GM18498 (cell line): ENCODE data around the gene PDYN.

Experiments used
- ATAC-seq: cut with Tn5 transposase; IDR thresholded peaks from one replicate; pipeline ENCODE4 v1.9.1; 2021; ENCODE audit warnings: mild to moderate bottlenecking, moderate library complexity; ENCODE audit not compliant: unreplicated experiment

PDYN gene

DNA sequence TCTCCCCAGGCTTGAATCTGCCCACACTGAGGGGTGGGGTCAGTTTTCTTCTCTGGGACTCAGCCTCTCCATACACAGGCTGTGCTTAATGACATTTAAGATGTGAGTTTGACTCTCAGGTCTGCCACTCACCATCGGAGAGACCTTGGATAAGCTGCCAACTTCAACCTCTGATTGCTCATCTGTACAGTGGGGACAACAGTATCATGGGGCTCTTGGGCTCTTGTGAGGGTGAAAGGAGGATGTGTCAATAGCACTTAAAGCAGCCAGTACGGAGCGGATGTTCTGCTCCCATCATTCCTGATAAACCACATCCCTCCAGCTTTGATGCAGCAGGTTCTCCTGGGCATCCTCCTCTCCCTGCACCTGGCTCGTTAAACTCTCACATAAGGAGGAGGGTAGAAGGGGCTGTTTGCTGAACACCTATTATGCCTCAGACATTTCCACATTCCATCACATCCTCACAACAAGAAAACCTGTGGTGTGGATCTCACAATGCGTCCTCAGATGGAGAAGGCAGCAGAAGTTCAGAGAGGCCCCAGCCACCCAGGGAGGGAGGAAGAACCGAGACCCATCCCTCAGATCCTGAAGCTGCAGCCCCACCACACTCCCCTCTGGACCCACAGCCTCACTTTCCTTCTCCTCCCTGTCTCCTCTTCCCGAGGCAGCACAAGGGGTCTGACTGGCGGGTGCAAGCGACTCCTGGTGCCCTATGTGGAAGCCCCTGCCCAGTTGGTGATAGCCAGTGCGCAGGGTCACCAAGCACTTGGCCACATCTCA lies 1.9 kb upstream of the PDYN start:
- ATAC-seq: no peak

DNA sequence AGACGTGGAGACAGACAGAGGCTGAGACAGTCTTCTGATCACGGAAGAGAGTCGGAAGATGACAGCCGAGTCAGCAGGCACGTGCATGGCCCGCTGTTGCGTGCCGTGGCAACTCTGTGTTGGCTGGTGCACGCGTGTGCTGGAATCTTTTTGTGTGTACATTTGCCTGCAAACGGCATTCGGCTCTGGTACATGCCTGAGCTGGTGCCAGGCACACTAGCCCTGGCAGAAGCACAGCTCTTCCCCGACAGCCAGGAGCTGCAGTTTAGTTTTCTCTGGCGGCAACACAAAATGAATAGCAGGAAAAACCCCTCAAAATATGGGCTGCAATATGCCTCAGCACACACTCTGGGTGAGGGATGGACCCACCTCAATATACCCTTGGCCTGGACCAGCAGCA lies 769 bp upstream of the PDYN start:
- ATAC-seq: no peak

DNA sequence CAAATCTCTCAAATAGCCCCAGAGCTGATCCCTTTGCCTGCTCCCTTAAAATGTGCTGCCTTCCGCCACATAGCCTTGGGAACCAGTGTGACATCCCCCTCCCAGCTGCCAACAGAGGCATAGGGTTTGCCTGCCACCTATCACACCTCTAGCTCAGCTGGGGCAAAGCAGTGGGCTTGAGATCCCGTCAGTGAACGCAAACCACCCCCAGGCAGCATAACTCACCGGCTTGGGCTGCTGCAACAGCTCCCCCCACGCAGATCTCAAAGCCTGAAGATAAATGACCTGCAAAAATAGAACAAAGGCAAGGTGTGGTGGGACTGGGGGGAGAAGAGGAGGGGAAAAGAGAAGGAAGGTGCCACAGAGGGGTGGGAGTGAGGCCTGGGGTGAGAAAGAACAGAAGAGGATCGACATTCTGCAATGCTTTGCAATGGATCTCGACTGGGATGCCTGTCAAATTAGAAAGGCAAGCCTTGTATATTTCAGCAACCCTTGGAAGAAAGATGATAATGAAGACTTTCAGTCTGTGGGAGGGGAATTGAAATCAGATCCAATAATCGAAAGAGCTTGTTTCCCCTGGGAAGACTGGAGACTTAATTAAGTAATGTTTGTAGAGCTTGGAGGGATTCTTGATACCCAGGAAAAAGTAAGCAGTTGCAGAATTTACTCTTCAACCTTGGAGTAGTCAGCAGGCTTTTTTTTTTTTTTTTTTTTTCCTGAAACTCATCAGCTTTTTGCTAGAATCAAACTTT lies 1.3 kb downstream of the PDYN start:
- no peak for ATAC-seq

DNA sequence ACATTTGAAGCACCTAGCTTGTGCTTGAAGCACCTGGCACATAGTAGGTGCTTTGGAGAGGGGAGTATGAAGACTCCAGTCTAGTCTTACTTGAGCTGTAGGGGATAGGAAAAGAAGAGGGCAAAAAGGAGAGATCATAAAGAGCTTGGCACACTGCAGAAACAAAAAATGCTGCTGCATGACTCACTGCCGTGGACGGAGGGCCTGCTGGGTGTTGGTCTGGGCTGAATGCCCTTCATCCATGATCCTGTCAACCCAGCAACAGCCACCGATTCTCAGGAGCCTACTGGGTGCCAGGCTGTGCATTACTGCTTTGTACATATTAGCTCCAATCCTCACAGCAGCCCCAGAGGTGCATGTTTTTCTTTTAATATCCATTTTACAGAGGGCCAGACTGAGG lies 6.0 kb downstream of the PDYN start:
- no peak for ATAC-seq

DNA sequence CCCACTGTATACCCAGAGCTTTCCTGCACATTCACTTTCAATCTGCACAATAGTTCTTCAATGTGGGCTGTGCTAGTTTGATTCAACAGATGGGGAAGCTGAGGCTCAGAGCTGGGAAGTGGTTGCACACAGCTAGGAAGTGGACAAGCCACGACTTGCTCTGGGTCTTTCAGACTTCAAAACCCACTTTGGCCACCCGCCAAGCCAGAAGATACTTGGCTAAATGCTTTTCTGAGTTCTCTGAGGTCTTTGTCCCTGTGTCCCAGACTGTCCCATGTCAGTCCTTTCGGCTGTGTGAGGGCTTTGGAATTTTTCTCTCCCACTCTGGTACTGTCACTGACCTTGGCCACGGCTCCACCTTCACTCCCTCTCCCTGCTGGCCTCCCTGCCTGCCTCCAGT lies 10.6 kb downstream of the PDYN start:
- ATAC-seq: no peak

- no peak for ATAC-seq
Measured at GRCh38 chr20:1982686-1983085, 11.2 kb downstream of the PDYN start.

GRCh38 chr20:1979106-1979778 lies 14.6 kb downstream of the PDYN start:
- no peak for ATAC-seq

DNA sequence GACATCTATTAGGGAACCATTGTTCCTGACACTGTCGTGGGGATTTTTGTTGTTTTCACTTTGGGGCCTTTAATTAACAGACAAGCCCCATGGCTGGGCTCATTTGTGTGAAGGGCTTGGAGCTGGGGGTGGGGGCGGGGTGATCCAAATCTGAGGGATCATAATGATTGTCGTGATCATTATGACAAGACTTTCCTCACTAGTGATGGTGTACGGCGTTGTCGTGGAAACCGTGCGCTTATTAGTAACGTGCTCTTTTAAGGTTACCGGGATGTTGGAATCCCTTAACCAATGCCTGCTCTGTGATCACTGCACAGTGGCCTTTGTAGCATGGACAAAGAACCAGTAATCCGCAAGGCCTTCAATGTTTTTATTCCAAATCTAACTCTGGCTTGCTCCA lies 18.6 kb downstream of the PDYN start:
- no peak for ATAC-seq

DNA sequence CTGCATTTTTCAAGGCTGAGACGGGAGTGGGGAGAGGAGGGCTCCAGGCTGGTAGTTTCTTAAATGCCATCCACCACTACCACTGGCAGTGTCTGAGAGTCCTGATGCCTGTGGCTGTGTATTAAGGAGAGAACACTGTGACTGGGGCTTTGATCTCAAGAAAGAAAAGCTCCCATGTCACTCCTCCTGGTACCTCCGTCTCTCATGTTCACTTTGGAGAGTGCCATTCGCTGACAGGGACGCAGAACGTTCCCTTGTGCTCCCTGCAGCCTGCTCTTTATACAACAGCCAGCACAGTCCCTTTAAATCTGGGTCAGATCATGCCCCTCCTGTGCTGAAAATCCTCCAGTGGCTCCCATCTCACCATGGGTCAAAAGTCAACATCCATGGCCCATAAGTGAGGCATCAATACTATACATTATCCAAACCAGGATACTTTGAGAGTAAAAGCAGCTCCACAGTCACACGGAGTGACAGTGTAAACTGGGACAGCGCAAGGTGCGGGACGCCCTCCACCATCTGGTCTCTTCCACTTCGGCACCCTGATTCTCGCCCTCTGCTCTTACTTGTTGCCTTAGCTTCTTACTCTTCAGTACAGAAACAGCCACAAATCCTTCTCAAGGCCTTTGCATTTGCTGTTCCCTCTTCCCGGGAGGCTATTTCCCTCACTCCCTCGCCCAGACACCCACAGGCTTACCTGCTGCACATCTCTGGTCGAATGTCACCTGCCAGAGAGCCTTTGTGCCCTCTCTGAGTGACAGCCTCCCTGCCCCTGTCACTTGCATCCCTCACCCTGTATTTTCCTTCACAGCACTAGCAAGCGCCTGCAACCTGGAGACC lies 20.0 kb downstream of the PDYN start:
- no peak for ATAC-seq

DNA sequence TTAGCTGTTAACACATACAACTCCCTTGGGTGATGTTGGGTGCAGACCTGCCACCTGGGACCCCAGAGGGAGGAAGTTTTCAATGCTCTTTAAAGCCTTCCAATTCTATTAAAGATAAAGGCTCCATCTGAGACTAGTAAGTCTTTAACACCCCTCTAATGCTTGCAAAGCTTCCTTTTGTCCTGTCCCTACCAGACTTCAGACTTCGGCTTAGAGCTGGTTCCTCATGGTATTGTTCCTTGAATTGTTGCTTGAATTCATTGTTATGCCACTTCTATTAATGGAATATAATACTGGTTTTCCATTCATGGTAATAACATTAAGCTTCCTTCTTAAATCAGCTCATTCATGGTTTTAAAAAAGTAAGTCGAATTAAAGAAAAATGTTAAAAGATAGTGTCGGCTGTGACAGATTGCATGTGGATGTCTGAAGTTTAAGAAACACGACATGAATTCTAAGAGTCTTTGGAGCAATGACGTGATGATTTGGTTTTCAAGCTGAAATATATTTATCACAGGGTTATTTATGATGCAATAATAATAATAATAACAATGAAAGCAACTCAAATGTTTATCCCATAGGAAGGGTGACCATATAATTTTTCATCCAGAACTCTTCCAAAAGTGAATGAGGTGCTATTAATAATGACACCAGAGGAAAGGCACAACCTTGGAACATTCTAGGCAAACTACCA lies 21.8 kb downstream of the PDYN start:
- ATAC-seq: no peak

DNA sequence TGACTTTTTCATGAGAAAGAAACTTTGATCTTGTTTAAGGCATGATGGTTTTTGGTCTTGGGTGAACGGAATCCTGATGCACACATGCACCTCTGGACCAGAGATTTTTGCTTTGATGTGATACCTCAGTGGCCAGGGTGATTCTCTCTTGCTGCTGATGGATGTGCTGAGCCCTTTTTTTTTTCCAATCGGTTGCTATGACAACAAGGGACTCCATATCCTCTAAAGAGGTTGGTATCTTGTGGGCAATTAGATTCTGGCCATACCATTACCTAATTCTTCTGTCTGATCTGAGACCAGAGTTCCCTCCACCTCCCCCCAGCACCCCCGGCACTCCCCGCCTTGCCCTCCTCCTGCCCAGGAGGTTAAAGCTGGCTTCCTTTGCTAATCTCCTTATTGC lies 24.9 kb downstream of the PDYN start:
- no peak for ATAC-seq

- no peak for ATAC-seq
Measured at GRCh38 chr20:1965520-1966351, 28.1 kb downstream of the PDYN start.

GRCh38 chr20:1964659-1965405 lies 29.0 kb downstream of the PDYN start:
- ATAC-seq: no peak

- ATAC-seq: no peak
Measured at GRCh38 chr20:1964061-1964460, 29.8 kb downstream of the PDYN start.

GRCh38 chr20:1961374-1961773 lies 32.5 kb downstream of the PDYN start:
- no peak for ATAC-seq

DNA sequence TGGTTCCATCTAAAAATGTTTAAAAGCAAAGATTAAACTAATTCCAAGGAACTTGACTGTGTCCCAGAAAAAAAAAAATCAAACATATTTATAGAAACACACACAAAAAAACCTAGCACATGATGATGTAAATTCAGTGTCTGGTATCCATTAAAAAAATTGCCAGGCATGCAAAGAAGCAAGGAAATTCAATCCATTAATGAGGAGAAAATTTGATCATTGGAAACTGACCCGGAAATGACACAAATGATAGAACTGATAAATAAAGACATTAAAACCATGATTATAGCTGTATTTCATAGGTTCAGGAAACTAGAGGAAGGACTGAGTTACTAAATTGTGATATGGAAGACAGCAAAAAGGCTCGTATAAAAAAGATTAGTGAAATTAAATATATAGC lies 34.7 kb downstream of the PDYN start:
- ATAC-seq: no peak

- ATAC-seq: no peak
Measured at GRCh38 chr20:1958426-1958825, 35.4 kb downstream of the PDYN start.

GRCh38 chr20:1955217-1955616 lies 38.6 kb downstream of the PDYN start:
- ATAC-seq: no peak

DNA sequence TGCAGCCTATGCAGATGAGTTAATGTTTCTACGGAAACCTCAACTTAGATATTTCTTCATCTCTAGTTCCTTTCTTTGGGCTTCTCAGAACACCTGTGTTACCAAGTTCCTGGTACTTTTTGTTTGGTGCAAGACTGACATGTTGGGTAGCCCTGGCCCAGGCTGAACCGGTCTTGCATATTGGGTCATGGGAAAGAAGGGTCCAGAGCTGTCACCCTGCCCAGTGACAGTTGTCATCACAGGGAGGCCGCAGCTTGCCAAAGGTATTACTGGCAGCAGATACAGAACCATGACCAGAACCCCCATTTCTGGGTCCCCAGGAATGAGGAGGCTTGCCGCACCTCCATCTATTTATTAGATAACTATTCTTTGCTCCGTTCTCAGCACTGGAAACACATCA lies 40.2 kb downstream of the PDYN start:
- no peak for ATAC-seq
